ENCODE results near the gene DCC.

Gene DCC

GRCh38 chr18:52991246-52991645 lies 651.2 kb downstream of the DCC start:
- DNase-seq (ENCODE audit: low read depth, low spot score) = no peak
- no peak overlapping the region for H3K4me3 ChIP-seq
- no peak overlapping the region for H3K9ac ChIP-seq (ENCODE audit: insufficient read length)
- no peaks in the 10 kb centered on the region for H3K36me3 ChIP-seq (ENCODE audit: insufficient read depth, low read length)
- TF ChIP-seq FOXP2 (optimal IDR thresholded peaks at IDR 0.05; ENCODE audit: control extremely low read depth, extremely low read length, insufficient read depth) = no peak
- no peak for TF ChIP-seq POLR2AphosphoS5 (IDR thresholded peaks at IDR 0.05; ENCODE audit: borderline replicate concordance, low read depth, low read length)
- TF ChIP-seq EZH2 (IDR thresholded peaks at IDR 0.05) = no peak
- no peak overlapping the region for H3K27ac ChIP-seq
- no peaks in the 10 kb centered on the region for H3K9me3 ChIP-seq (ENCODE audit: low read depth, low read length)

DNA sequence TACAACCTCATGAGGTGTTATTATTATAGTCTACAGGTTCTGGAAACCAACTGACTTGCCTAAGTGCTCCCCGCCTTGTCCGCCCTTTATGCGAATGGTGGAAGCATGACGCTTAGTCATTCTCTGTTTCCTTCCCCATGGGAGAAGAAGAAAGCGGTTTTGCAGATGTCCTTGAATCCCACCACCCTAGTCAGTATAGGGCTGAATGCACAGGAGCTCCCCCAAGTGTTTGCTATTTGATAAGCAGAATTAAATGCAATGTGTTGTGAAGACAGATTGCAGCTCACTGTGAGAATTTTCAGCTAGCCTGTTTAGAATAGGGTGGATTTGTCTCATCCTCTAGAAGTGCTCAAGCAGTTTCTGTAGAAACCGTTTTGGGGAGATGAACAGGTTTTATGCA lies 652.0 kb downstream of the DCC start:
- peak; percentile 8 for DNase-seq (ENCODE audit: low read depth, low spot score)
- no peaks in the 10 kb centered on the region for H3K9me3 ChIP-seq (ENCODE audit: low read depth, low read length)

GRCh38 chr18:52995875-52996274 lies 655.9 kb downstream of the DCC start:
- TF ChIP-seq FOXP2 (optimal IDR thresholded peaks at IDR 0.05; ENCODE audit: control extremely low read depth, extremely low read length, insufficient read depth) (no peak), POLR2AphosphoS5 (IDR thresholded peaks at IDR 0.05; ENCODE audit: borderline replicate concordance, low read depth, low read length) (no peak), EZH2 (IDR thresholded peaks at IDR 0.05) (no peak)
- Histone ChIP-seq H3K36me3 (ENCODE audit: insufficient read depth, low read length) (no peaks in the 10 kb centered on the region), H3K9me3 (ENCODE audit: low read depth, low read length) (no peaks in the 10 kb centered on the region), H3K9ac (ENCODE audit: insufficient read length) (no peak overlapping the region), H3K4me3 (no peak overlapping the region), H3K27ac (no peak overlapping the region)
- DNase-seq (ENCODE audit: low read depth, low spot score) = no peak

More for the DNA sequence above, 652.0 kb downstream of the DCC start:
- Histone ChIP-seq H3K4me3 (no peak overlapping the region), H3K36me3 (ENCODE audit: insufficient read depth, low read length) (no peaks in the 10 kb centered on the region), H3K27ac (no peak overlapping the region), H3K9ac (ENCODE audit: insufficient read length) (no peak overlapping the region)
- TF ChIP-seq EZH2 (IDR thresholded peaks at IDR 0.05) (no peak), POLR2AphosphoS5 (IDR thresholded peaks at IDR 0.05; ENCODE audit: borderline replicate concordance, low read depth, low read length) (no peak), FOXP2 (optimal IDR thresholded peaks at IDR 0.05; ENCODE audit: control extremely low read depth, extremely low read length, insufficient read depth) (no peak)

- TF ChIP-seq POLR2AphosphoS5 (IDR thresholded peaks at IDR 0.05; ENCODE audit: borderline replicate concordance, low read depth, low read length) (no peak), FOXP2 (optimal IDR thresholded peaks at IDR 0.05; ENCODE audit: control extremely low read depth, extremely low read length, insufficient read depth) (no peak), EZH2 (IDR thresholded peaks at IDR 0.05) (no peak)
- DNase-seq (ENCODE audit: low read depth, low spot score) = no peak
- H3K9ac ChIP-seq (ENCODE audit: insufficient read length) = no peak overlapping the region
- H3K4me3 ChIP-seq = no peak overlapping the region
- H3K9me3 ChIP-seq (ENCODE audit: low read depth, low read length) = no peaks in the 10 kb centered on the region
- H3K36me3 ChIP-seq (ENCODE audit: insufficient read depth, low read length) = no peaks in the 10 kb centered on the region
- no peak overlapping the region for H3K27ac ChIP-seq
These were observed 659.6 kb downstream of the DCC start for GRCh38 chr18:52999633-53000032.

DNA sequence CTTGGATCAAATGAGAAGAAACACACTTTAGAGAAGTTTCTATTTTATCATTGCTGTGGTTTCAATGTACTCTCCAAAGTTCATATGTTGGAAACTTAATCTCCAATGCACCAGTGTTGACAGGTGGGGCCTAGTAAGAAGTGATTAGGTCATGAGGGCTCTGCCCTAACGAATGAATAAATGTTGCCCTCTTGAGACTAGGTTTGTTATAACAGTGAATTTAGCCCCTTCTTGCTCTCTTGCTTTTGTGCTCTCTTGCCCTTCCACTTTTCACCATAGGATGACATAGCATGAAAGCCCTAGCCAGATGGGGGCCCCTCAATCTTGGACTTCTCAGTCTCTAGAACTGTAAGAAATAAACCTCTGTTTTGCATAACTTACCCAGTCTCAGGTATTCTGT lies 664.8 kb downstream of the DCC start:
- H3K36me3 ChIP-seq (ENCODE audit: insufficient read depth, low read length) = no peaks in the 10 kb centered on the region
- no peak for DNase-seq (ENCODE audit: low read depth, low spot score)
- no peak overlapping the region for H3K9ac ChIP-seq (ENCODE audit: insufficient read length)
- TF ChIP-seq EZH2 (IDR thresholded peaks at IDR 0.05) (no peak), FOXP2 (optimal IDR thresholded peaks at IDR 0.05; ENCODE audit: control extremely low read depth, extremely low read length, insufficient read depth) (no peak), POLR2AphosphoS5 (IDR thresholded peaks at IDR 0.05; ENCODE audit: borderline replicate concordance, low read depth, low read length) (no peak)
- no peak overlapping the region for H3K27ac ChIP-seq
- H3K9me3 ChIP-seq (ENCODE audit: low read depth, low read length) = no peaks in the 10 kb centered on the region
- H3K4me3 ChIP-seq = no peak overlapping the region

GRCh38 chr18:53018791-53019190 lies 678.8 kb downstream of the DCC start:
- Histone ChIP-seq H3K36me3 (ENCODE audit: insufficient read depth, low read length) (no peaks in the 10 kb centered on the region), H3K27ac (no peak overlapping the region), H3K9me3 (ENCODE audit: low read depth, low read length) (no peaks in the 10 kb centered on the region), H3K9ac (ENCODE audit: insufficient read length) (no peak overlapping the region), H3K4me3 (no peak overlapping the region)
- no peak for TF ChIP-seq EZH2 (IDR thresholded peaks at IDR 0.05)
- peak; percentile 8 for DNase-seq (ENCODE audit: low read depth, low spot score)

- DNase-seq (ENCODE audit: low read depth, low spot score) = no peak
- H3K9me3 ChIP-seq (ENCODE audit: low read depth, low read length) = no peaks in the 10 kb centered on the region
- H3K4me3 ChIP-seq = no peak overlapping the region
- TF ChIP-seq FOXP2 (optimal IDR thresholded peaks at IDR 0.05; ENCODE audit: control extremely low read depth, extremely low read length, insufficient read depth) (no peak), EZH2 (IDR thresholded peaks at IDR 0.05) (no peak), POLR2AphosphoS5 (IDR thresholded peaks at IDR 0.05; ENCODE audit: borderline replicate concordance, low read depth, low read length) (no peak)
- no peaks in the 10 kb centered on the region for H3K36me3 ChIP-seq (ENCODE audit: insufficient read depth, low read length)
- no peak overlapping the region for H3K9ac ChIP-seq (ENCODE audit: insufficient read length)
- H3K27ac ChIP-seq = no peak overlapping the region
These were observed 685.2 kb downstream of the DCC start for GRCh38 chr18:53025247-53025646.

DNA sequence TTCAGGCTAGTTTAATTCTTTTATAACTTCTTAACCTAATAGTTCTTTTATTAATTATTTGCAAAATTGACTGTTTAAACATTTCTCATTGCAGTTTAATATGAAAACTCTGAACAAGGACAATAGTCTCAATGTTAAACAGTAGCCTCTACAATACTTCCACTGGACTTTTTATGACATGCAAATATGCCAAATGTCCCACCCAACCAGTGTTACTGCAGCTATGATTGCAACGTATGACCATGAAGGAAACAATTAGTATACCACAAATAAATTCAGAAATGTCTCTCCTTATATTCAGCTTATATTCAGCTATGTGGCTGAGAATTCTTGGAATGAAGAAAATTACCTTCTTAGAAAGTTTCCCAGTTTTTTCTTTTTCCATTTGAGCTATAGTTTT lies 688.6 kb downstream of the DCC start:
- H3K27ac ChIP-seq = no peak overlapping the region
- no peak overlapping the region for H3K4me3 ChIP-seq
- no peak for DNase-seq (ENCODE audit: low read depth, low spot score)
- TF ChIP-seq POLR2AphosphoS5 (IDR thresholded peaks at IDR 0.05; ENCODE audit: borderline replicate concordance, low read depth, low read length) = no peak
- TF ChIP-seq EZH2 (IDR thresholded peaks at IDR 0.05) = no peak
- no peak for TF ChIP-seq FOXP2 (optimal IDR thresholded peaks at IDR 0.05; ENCODE audit: control extremely low read depth, extremely low read length, insufficient read depth)
- H3K9ac ChIP-seq (ENCODE audit: insufficient read length) = no peak overlapping the region
- no peaks in the 10 kb centered on the region for H3K36me3 ChIP-seq (ENCODE audit: insufficient read depth, low read length)
- no peaks in the 10 kb centered on the region for H3K9me3 ChIP-seq (ENCODE audit: low read depth, low read length)

DNA sequence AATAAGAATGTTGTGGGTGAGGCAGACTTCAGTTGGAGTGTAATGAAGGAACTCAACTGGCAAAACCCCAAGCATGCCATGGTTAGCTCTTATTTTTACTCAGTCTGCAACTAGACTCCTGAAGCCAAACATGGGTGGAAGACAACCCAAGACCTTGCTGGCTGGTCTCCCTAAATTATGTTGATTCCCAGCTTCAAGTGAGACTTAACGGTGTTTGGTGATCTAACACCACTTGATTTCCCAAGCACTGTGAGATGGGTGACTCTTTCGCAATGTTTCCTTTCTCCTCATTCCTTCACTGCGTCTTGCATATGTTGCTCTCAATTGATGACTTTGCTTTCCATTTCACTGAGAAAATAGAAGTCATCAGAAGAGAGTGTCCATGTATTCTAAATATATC lies 693.1 kb downstream of the DCC start:
- TF ChIP-seq EZH2 (IDR thresholded peaks at IDR 0.05) (no peak), POLR2AphosphoS5 (IDR thresholded peaks at IDR 0.05; ENCODE audit: borderline replicate concordance, low read depth, low read length) (no peak), FOXP2 (optimal IDR thresholded peaks at IDR 0.05; ENCODE audit: control extremely low read depth, extremely low read length, insufficient read depth) (no peak)
- no peak overlapping the region for H3K27ac ChIP-seq
- H3K36me3 ChIP-seq (ENCODE audit: insufficient read depth, low read length) = no peaks in the 10 kb centered on the region
- DNase-seq (ENCODE audit: low read depth, low spot score) = no peak
- no peaks in the 10 kb centered on the region for H3K9me3 ChIP-seq (ENCODE audit: low read depth, low read length)
- no peak overlapping the region for H3K9ac ChIP-seq (ENCODE audit: insufficient read length)
- no peak overlapping the region for H3K4me3 ChIP-seq

Measured in SK-N-MC (cell line).